Stimulated activated CD4-positive, alpha-beta T cell treated with anti-CD3 and anti-CD28 coated beads, Interleukin-2, amount 100 ng/mL, for 48 hours (primary cell): ENCODE results near the gene RPP21.
"Not testable (repeated sequence)": the region's sequence is repeated elsewhere in the genome, so short reads cannot be mapped to it uniquely, and the experiment has no call there.

Experiments used
- DNase-seq, 2 donors: peaks; one replicate each; pipeline ENCODE4 v3.0.0-alpha.2; 2020

Gene RPP21

GRCh38 chr6:30331981-30332380 lies 13.0 kb upstream of the RPP21 start:
- no peak for DNase-seq

DNA sequence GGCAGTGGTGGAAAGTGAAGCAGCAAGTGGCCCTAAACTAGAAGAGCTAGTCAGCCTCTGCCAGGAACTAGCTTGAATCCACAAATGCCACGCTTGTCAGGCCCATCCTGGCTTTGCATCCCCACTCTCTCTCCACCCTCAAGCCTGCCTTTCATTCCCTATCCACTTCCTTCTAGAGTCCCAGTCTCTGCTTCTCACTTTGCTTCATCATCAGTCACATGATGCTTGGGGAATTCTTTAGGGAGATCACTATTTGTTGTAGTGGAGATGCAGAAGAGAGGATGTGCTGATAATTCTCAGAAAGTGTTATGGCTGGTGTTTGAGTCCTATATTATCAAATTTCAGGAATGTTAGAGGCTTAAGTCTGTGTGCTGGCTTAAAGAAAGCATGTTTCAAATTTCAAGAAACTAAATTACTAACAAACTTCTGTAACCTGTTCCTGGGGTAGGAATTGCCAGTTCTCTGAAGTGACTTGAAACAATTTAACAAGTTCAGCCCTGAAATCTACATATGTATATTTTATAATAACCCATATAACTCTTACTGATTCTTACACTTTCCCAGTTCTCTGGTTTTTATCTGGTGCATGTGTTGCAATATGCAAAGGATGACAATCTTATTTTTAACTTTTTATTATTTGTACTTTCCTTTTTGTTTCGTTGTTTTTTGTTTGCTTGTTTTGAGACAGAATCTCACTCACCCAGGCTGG lies 10.7 kb upstream of the RPP21 start:
- no peak for DNase-seq

GRCh38 chr6:30340589-30341054 lies 4.3 kb upstream of the RPP21 start:
- no peak for DNase-seq

- DNase-seq, result no peak
Observed at GRCh38 chr6:30341218-30341617, 3.7 kb upstream of the RPP21 start.

GRCh38 chr6:30341728-30342127 lies 3.2 kb upstream of the RPP21 start:
- no peak for DNase-seq

GRCh38 chr6:30344191-30344867 lies 627 bp upstream of the RPP21 start:
- DNase-seq, result no peak

GRCh38 chr6:30345852-30346251 lies 896 bp downstream of the RPP21 start:
- no peak for DNase-seq

GRCh38 chr6:30348957-30349356 lies 4.0 kb downstream of the RPP21 start:
- no peak for DNase-seq

- DNase-seq, result no peak
Observed at GRCh38 chr6:30349421-30350177, 4.6 kb downstream of the RPP21 start.

GRCh38 chr6:30350524-30350923 lies 5.6 kb downstream of the RPP21 start:
- no peak for DNase-seq

GRCh38 chr6:30352550-30352949 lies 7.6 kb downstream of the RPP21 start:
- no peak for DNase-seq

- no peak for DNase-seq
Observed at GRCh38 chr6:30355281-30355680, 10.3 kb downstream of the RPP21 start.

- no peak for DNase-seq
Observed at GRCh38 chr6:30356536-30356935, 11.6 kb downstream of the RPP21 start.

DNA sequence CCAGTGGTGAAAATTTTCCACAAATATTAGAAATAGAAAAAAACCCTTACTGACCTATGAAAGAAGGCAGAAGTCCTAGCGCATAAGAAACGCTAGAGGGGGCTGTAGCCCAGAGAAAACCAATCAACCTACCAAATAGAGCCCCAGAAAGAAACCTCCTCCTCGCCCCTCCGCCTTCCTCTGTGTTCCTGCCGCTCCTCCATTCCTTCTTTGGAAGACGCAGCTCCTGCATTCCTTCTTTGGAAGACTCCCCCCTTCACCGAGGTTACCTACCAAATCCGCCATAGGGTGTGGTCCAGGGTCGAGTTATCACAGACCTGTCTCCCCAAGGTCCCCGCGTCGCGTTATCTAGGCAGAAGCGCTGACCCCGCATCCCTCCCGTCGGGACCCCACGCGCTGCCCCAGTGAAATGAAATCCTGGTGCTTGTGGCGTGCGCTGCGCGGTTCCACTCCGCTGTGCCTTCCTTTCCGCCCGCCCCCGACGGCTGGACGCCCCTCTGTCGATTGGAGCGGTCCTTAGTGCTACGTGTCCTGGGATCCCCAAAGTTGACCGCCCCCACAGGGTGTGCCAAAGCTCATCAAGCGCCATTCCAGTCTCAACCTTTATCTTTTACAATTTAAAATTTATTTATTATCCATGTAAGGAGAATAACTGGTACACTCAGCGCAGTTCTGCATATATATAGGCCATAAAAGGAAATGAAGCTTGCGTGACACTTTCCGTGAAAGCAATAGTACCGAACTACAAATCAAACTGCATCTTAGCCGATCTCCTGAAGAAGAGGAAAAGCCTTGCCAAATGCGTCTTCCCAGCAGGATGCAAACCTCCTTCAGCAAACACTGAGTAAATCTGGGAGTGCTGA lies 13.0 kb downstream of the RPP21 start:
- peak in 1 of 2 donors; percentile 37 for DNase-seq

- no peak for DNase-seq
Observed at GRCh38 chr6:30359276-30359675, 14.3 kb downstream of the RPP21 start.

DNA sequence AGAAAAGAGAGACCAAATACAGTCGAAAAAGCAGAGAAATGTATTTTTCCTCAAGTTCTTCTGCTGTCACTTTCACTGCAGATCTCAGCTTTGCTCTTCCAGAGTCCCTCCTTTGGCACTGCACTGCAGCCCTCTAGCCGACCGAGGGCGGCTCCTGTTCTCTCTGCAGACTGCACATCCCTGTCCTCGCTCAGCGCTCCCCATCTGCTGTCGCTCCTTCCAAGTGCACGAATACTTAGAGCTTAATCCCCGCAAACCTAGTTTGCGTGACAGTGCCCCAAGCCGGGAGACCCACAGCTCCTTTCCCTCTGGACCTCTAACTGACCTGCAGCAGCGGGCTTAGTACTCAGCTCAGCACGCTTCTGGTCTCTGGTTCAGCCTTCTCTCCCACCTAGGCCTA lies 15.2 kb downstream of the RPP21 start:
- DNase-seq, result no peak

DNA sequence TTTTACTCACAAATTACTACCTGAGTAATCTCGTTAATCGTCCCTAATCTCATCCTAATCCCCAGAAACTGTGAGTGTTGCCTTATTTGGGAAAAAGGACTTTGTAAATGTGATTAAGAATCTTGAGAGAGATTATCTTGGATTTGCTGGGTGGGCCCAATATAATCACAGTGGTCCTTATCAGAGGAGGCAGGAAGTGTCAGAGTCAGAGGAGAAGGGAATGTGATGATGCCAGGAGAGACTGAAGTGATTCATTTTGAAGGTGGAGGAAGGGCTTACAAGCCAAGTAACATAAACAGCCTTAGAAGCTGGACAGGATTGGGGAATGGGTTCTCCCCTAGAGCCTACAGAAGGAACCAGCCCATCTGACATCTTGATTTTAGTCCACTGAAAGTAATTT lies 16.7 kb downstream of the RPP21 start:
- no peak for DNase-seq

GRCh38 chr6:30363459-30363858 lies 18.5 kb downstream of the RPP21 start:
- DNase-seq, result no peak

- no peak for DNase-seq
Observed at GRCh38 chr6:30364591-30364990, 19.6 kb downstream of the RPP21 start.

DNA sequence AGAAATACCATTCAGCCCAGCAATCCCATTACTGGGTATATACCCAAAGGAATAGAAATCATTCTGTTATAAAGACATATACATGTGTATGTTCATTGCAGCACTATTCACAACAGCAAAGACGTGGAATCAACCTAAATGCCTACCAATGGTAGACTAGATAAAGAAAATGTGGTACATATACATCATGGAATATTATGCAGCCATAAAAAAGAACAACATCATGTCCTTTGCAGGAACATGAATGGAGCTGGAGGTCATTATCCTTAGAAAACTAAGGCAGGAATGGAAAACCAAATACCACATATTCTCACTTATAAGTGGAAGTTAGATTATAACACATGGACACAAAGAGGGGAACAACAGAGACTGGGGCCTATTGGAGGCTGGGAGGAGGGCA lies 24.3 kb downstream of the RPP21 start:
- not testable (repeated sequence) for DNase-seq

DNA sequence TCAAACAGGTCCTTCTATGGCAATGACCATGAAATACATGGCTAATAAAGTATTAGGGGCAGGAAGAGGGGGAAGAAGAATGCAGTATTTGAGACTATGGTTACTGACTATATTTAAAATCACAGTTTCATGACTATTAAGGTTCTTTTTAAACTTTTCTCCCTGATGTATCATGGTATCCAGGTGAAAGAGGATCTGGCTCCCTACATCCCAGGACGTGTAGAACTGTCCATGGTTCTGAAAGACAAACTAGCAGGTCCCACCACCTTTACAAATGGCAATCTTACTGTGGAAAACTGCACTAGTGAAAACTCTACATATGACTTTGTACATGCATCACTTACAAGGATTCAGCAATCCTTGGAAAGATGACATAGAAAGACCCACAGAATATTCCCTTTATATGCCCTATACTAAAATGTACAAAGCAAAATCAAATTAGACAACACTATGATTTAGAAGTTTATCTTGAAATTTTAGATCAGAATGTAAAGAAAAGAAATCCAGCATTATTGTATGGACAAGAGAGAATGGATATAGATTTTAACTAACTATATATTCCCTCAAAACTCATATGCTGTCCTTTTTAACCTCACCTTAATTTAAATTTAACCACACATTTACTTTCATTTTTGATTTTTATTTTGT lies 33.5 kb downstream of the RPP21 start:
- DNase-seq, result no peak

DNA sequence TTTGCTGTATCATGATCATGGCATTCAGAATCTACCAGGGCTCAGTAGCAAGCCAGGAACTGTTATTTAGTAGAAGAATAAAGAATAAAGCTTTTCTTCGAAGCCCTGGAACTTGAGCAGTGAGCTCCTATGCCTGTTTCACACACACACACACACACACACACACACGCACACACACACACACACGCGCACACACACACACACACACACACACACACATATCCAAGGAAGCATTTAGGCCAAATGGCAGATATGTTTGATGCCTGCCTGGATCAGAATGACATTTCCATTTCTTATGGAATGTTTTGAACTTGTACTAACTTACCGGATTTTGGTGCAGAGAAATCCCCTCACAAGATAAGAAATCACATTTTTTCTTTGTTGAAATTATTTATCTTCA lies 35.5 kb downstream of the RPP21 start:
- DNase-seq, result no peak
